Ovary (tissue), 3 donors: ENCODE data around the gene ITGB7.

Experiments used
- EP300 ChIP-seq: sonication (generic); formaldehyde crosslinking; IDR thresholded peaks from one replicate; pipeline ENCODE4 v1.6.1; 2017; ENCODE audit warnings: antibody characterized with exemption
- POLR2A ChIP-seq: fragments of 450-650 bp; IDR thresholded peaks from one replicate; pipeline ENCODE4 v1.6.1; 2017; ENCODE audit warnings: antibody characterized with exemption, mild to moderate bottlenecking, moderate library complexity
- TF ChIP-seq, protein P1 (sequence below), 3 donors: fragments of 450-650 bp in 2 of 3; fragments of 200-600 bp in 1 of 3; IDR thresholded peaks; one replicate each; pipeline versions ENCODE4 v1.5.1 to v1.8.0; 2016 to 2022; ENCODE audit warnings: antibody characterized with exemption in 3 of 3, mild to moderate bottlenecking in 1 of 3
- donor health status: DM: no; HTN: no; CAD: no.

GRCh38 chr12:53166837-53167236 lies 40.2 kb downstream of the ITGB7 start:
- TF ChIP-seq, protein P1, sequence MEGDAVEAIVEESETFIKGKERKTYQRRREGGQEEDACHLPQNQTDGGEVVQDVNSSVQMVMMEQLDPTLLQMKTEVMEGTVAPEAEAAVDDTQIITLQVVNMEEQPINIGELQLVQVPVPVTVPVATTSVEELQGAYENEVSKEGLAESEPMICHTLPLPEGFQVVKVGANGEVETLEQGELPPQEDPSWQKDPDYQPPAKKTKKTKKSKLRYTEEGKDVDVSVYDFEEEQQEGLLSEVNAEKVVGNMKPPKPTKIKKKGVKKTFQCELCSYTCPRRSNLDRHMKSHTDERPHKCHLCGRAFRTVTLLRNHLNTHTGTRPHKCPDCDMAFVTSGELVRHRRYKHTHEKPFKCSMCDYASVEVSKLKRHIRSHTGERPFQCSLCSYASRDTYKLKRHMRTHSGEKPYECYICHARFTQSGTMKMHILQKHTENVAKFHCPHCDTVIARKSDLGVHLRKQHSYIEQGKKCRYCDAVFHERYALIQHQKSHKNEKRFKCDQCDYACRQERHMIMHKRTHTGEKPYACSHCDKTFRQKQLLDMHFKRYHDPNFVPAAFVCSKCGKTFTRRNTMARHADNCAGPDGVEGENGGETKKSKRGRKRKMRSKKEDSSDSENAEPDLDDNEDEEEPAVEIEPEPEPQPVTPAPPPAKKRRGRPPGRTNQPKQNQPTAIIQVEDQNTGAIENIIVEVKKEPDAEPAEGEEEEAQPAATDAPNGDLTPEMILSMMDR (IDR thresholded peaks at IDR 0.05), result no peak
- TF ChIP-seq POLR2A, result no peak
- no peak for TF ChIP-seq EP300
